HepG2 (cell line): ENCODE measurements around the gene COQ3. TPM values are rescaled to one million over a fixed set of nuclear protein-coding genes. Genes with fewer than 3 reads are reported as not detected.

Experiments
- CREB3 ChIP-seq: sonication (generic); formaldehyde crosslinking; IDR thresholded peaks from 2 replicates; pipeline ENCODE4 v1.5.0; 2020; ENCODE audit warnings: missing genetic modification reagents
- CTCF ChIP-seq: sonication (generic); formaldehyde crosslinking; IDR thresholded peaks from 2 replicates; pipeline ENCODE4 v1.5.0; 2020; ENCODE audit warnings: mild to moderate bottlenecking, missing genetic modification reagents, moderate library complexity
- FLYWCH1 ChIP-seq: sonication (generic); formaldehyde crosslinking; IDR thresholded peaks from 2 replicates; pipeline ENCODE4 v1.8.1; 2023; ENCODE audit warnings: mild to moderate bottlenecking, missing genetic modification reagents
- GABPB1 ChIP-seq: IDR thresholded peaks from 2 replicates; pipeline ENCODE4 v1.6.1; 2016; ENCODE audit warnings: mild to moderate bottlenecking, missing genetic modification reagents, moderate library complexity, missing compliant biosample characterization
- IRF9 ChIP-seq: sonication (generic); formaldehyde crosslinking; IDR thresholded peaks from 2 replicates; pipeline ENCODE4 v1.8.0; 2022; ENCODE audit warnings: missing genetic modification reagents, mild to moderate bottlenecking, borderline replicate concordance
- KDM2A ChIP-seq: sonication (generic); formaldehyde crosslinking; IDR thresholded peaks from 2 replicates; pipeline ENCODE4 v1.4.0; 2020; ENCODE audit warnings: low read depth, missing genetic modification reagents, borderline replicate concordance
- KMT2B ChIP-seq: IDR thresholded peaks from 2 replicates; pipeline ENCODE4 v1.6.1; 2016; ENCODE audit warnings: missing genetic modification reagents, missing compliant biosample characterization
- MEIS2 ChIP-seq: sonication (generic); formaldehyde crosslinking; IDR thresholded peaks from 2 replicates; pipeline ENCODE4 v1.9.0; 2021; ENCODE audit warnings: mild to moderate bottlenecking, missing genetic modification reagents
- NR3C1 ChIP-seq: sonication (generic); formaldehyde crosslinking; IDR thresholded peaks from 2 replicates; pipeline ENCODE4 v1.4.0; 2020; ENCODE audit warnings: missing genetic modification reagents
- RFX3 ChIP-seq: IDR thresholded peaks from 2 replicates; pipeline ENCODE4 v1.6.1; 2016; ENCODE audit warnings: missing biosample characterization, missing genetic modification reagents
- SP4 ChIP-seq: sonication (generic); formaldehyde crosslinking; IDR thresholded peaks from 2 replicates; pipeline ENCODE4 v1.8.1; 2023; ENCODE audit warnings: mild to moderate bottlenecking, missing genetic modification reagents
- TFAP4 ChIP-seq: sonication (generic); IDR thresholded peaks from 2 replicates; pipeline ENCODE4 v1.6.1; 2016; ENCODE audit warnings: low read depth, borderline replicate concordance
- ZFX ChIP-seq: sonication (generic); formaldehyde crosslinking; IDR thresholded peaks from 2 replicates; pipeline ENCODE4 v1.4.0; 2020; ENCODE audit warnings: mild to moderate bottlenecking, low read depth, missing genetic modification reagents, moderate library complexity
- ZNF224 ChIP-seq: sonication (generic); formaldehyde crosslinking; IDR thresholded peaks from 2 replicates; pipeline ENCODE4 v1.5.0; 2020; ENCODE audit warnings: mild to moderate bottlenecking, missing genetic modification reagents
- ZSCAN25 ChIP-seq: sonication (generic); formaldehyde crosslinking; IDR thresholded peaks from 2 replicates; pipeline ENCODE4 v1.8.0; 2022; ENCODE audit warnings: mild to moderate bottlenecking, missing genetic modification reagents
- polyA plus RNA-seq, 8 experiments: library from polyadenylated mRNA; depleted of rRNA in 3 of 8; stranded (reverse) in 7 of 8; unstranded in 1 of 8; fragments of >200 nt; fragmentation: Illumina TruSeq in 4 of 8; extraction: Trizol in 4 of 8; gene quantifications; 2 replicates each; pipeline versions ENCODE4 v1.2.1 to v1.2.3, GENCODE V29; 2011 to 2016; ENCODE audit warnings: low read depth in 4 of 8, missing spikeins in 1 of 8, mixed read lengths in 1 of 8; ENCODE audit not compliant: insufficient read depth in 1 of 8
- total RNA-seq, 5 experiments: library from RNA; depleted of rRNA; stranded (reverse); fragments of >200 nt; fragmentation: Illumina TruSeq; extraction: Trizol; gene quantifications; 2 replicates each; pipeline ENCODE4 v1.2.3, GENCODE V29; 2016; ENCODE audit warnings: low read depth in 1 of 5
- TF ChIP-seq, protein P1 (sequence below): IDR thresholded peaks from 2 replicates; pipeline ENCODE4 v1.6.1; 2016
- TF ChIP-seq, protein P2 (sequence below): IDR thresholded peaks from 2 replicates; pipeline ENCODE4 v1.6.1; 2016; ENCODE audit warnings: missing genetic modification reagents, missing compliant biosample characterization
- TF ChIP-seq, protein P3 (sequence below): sonication (generic); formaldehyde crosslinking; conservative IDR thresholded peaks from 2 replicates; pipeline ENCODE4 v1.4.0; 2020; ENCODE audit warnings: missing genetic modification reagents

Gene COQ3
- total and polyA plus RNA-seq, 2 of the 13 experiments (the other 11 are each of a cell fraction or from before 2014, with no cell fraction given), result 5.3 to 20.5 TPM

DNA sequence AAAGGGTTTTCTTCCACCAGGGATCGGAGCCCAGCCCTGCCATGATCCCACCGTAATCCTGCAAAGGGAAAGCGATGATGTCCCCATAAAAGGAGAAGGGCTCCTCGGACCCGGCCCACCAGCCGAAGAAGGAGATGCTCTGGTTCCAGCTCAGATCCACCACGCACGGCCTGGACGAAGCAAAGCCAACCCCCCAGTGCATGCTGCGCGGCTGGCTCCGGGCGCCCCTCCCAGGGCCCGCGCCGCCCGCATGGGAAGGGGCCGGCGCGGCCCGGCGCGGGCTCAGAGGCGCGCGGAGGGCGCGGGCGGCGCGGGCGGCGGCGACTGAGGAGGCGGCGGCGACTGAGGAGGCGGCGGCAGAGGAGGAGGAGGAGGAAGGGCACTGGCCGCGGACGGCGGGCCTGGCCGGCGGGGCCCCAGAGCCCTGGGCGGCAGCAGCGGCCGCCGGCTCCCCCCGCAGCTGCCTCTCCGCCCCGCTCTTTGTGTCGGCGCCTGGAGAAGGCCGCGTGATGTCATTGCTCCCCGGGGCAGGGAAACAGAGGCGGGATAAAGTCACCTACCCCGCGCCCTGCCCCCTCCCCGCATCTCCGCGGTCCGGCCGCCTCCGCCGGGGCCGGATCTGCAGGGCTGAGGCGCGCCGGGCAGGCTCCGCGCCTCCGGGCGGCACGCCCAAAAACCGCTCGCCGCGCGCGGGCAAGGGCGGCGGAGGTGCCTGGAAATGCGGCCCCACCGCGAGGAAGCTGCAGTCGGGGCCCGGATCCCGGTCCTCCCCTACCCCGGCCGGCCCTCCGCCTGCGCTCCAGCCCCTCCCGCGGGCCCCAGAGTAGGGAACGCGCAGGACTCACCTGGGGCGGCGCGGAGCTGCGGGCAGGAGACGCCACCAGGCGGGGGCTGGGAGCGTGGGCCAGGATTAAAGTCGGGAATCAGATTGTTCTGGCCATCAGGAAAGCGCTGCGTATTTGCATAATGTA lies 44.5 kb downstream of the COQ3 start, which contains the start of gene FAXC (continued):
- TF ChIP-seq CREB3 (no peak), TFAP4 (peak; percentile 22; the same call in 1 of the 2 replicates), ZNF224 (CRISPR knock-in tag) (no peak), KDM2A (CRISPR knock-in tag) (peak; percentile 60; the same call in 1 of the 2 replicates), MEIS2 (CRISPR knock-in tag) (no peak), CTCF (CRISPR knock-in tag) (peak; percentile 57), ZSCAN25 (CRISPR knock-in tag) (peak; percentile 95), SP4 (CRISPR knock-in tag) (no peak), GABPB1 (CRISPR knock-in tag) (peak; percentile 47; the same call in 1 of the 2 replicates), RFX3 (CRISPR knock-in tag) (no peak), NR3C1 (no peak), ZFX (peak; percentile 67), KMT2B (no peak), FLYWCH1 (no peak), IRF9 (CRISPR knock-in tag) (no peak)
- TF ChIP-seq, protein P1, sequence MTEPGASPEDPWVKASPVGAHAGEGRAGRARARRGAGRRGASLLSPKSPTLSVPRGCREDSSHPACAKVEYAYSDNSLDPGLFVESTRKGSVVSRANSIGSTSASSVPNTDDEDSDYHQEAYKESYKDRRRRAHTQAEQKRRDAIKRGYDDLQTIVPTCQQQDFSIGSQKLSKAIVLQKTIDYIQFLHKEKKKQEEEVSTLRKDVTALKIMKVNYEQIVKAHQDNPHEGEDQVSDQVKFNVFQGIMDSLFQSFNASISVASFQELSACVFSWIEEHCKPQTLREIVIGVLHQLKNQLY, result no peak
- TF ChIP-seq, protein P2, sequence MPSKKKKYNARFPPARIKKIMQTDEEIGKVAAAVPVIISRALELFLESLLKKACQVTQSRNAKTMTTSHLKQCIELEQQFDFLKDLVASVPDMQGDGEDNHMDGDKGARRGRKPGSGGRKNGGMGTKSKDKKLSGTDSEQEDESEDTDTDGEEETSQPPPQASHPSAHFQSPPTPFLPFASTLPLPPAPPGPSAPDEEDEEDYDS, result no peak
- TF ChIP-seq, protein P3, sequence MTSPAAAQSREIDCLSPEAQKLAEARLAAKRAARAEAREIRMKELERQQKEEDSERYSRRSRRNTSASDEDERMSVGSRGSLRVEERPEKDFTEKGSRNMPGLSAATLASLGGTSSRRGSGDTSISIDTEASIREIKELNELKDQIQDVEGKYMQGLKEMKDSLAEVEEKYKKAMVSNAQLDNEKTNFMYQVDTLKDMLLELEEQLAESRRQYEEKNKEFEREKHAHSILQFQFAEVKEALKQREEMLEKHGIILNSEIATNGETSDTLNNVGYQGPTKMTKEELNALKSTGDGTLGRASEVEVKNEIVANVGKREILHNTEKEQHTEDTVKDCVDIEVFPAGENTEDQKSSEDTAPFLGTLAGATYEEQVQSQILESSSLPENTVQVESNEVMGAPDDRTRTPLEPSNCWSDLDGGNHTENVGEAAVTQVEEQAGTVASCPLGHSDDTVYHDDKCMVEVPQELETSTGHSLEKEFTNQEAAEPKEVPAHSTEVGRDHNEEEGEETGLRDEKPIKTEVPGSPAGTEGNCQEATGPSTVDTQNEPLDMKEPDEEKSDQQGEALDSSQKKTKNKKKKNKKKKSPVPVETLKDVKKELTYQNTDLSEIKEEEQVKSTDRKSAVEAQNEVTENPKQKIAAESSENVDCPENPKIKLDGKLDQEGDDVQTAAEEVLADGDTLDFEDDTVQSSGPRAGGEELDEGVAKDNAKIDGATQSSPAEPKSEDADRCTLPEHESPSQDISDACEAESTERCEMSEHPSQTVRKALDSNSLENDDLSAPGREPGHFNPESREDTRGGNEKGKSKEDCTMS, result no peak
